ENCODE results near the gene CACNA2D1. TPM values are rescaled to one million over a fixed set of nuclear protein-coding genes. Genes with fewer than 3 reads are reported as not detected.

CACNA2D1 gene
- total RNA-seq, 1 donor from 2014 or later: 1.5 TPM

DNA sequence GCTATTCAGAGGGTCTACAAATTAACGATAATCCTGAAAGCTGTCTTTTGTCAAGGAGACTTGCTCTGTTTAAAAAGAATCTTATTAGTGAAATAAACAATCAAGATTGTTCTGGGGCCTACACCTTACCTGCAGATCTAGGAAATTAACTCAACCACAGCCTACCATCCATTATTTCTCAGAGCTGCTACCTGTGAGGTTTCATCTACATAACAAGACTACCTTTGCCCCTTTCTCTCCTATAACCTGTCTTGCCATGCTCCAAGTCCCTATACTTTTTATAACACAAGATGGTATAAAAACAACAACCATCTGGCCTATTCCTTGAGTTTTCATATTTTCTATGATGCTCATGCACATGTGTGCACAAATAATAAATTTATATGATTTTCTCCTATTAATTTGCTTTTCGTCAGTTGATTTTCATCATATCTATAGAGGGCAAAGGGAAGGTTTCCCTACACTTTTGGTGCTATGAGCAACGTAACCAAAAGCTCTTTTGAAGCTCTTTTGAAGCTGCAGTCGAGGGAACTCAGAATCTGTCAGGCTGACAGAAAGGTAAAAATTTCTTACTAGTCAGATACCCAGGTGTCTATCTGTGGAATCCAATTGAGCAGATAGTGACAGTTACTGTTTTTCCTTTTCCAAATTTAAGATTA lies 138.1 kb downstream of the CACNA2D1 start:
- Histone ChIP-seq H3K4me3 (no peak overlapping the region), H3K27ac (no peak overlapping the region), H3K4me1 (no peaks in the 10 kb centered on the region), H4K20me1 (ENCODE audit: low read depth) (no peaks in the 10 kb centered on the region), H3K4me2 (no peak overlapping the region), H3K79me2 (ENCODE audit: low read depth) (no peaks in the 10 kb centered on the region), H3K36me3 (no peaks in the 10 kb centered on the region), H3K9me3 (ENCODE audit: low read depth) (no peaks in the 10 kb centered on the region), H2AFZ (replicated peaks) (no peak overlapping the region), H3F3A (ENCODE audit: low read depth) (no peaks in the 10 kb centered on the region), H3K9ac (no peak overlapping the region), H3K27me3 (no peaks in the 10 kb centered on the region)
- Mint-ChIP-seq H3K4me1 (no peaks in the 10 kb centered on the region), H3K4me3 (no peak overlapping the region), H3K36me3 (peaks cover 12% of the 10 kb centered on the region), H3K9me3 (peaks cover 10% of the 10 kb centered on the region), H3K27ac (no peak overlapping the region), H3K27me3 (ENCODE audit: insufficient read depth, low read depth) (no peaks in the 10 kb centered on the region)
- no peak for DNase-seq (ENCODE audit: low spot score)
- TF ChIP-seq EZH2 (IDR thresholded peaks at IDR 0.05) (no peak), EZH2phosphoT487 (IDR thresholded peaks at IDR 0.05) (no peak), CTCF (IDR thresholded peaks at IDR 0.05) (no peak)

GRCh38 chr7:82294865-82295264 lies 148.7 kb downstream of the CACNA2D1 start:
- no peak overlapping the region for H3K4me3 ChIP-seq
- no peaks in the 10 kb centered on the region for H4K20me1 ChIP-seq (ENCODE audit: low read depth)
- no peak overlapping the region for H2AFZ ChIP-seq (replicated peaks)
- H3K79me2 ChIP-seq (ENCODE audit: low read depth): no peaks in the 10 kb centered on the region
- Mint-ChIP-seq H3K27ac (no peak overlapping the region), H3K36me3 (peaks cover 9% of the 10 kb centered on the region), H3K4me1 (no peaks in the 10 kb centered on the region), H3K27me3 (ENCODE audit: insufficient read depth, low read depth) (peaks cover 2% of the 10 kb centered on the region), H3K9me3 (peaks cover 11% of the 10 kb centered on the region), H3K4me3 (no peak overlapping the region)
- no peaks in the 10 kb centered on the region for H3F3A ChIP-seq (ENCODE audit: low read depth)
- no peaks in the 10 kb centered on the region for H3K4me1 ChIP-seq
- H3K9me3 ChIP-seq (ENCODE audit: low read depth): no peaks in the 10 kb centered on the region
- DNase-seq (ENCODE audit: low spot score): no peak
- H3K27me3 ChIP-seq: no peaks in the 10 kb centered on the region
- H3K9ac ChIP-seq: no peak overlapping the region
- no peak overlapping the region for H3K4me2 ChIP-seq
- H3K27ac ChIP-seq: no peak overlapping the region
- no peak for TF ChIP-seq CTCF (IDR thresholded peaks at IDR 0.05)
- H3K36me3 ChIP-seq: no peaks in the 10 kb centered on the region

DNA sequence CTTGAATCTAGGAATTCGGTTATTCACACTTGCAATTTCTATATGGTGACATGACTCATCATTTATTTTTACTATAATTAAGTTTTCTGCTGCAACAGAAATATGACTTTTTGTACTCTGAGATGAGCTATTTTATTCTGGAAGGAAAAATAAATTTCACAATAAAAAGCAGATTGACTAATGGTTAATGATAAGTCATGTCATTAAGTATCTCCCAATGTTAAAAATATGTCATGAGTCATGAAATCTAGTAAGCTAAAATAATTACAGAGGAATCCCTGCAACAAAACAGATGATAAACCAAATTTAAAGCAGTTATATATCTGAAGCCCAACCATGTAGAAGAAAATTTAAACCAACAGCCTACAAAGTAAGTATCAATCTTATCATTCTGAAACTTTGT lies 149.2 kb downstream of the CACNA2D1 start:
- peaks cover 11% of the 10 kb centered on the region for H3K9me3 Mint-ChIP-seq
- Histone ChIP-seq H3K4me3 (no peak overlapping the region), H2AFZ (replicated peaks) (no peak overlapping the region), H3K4me1 (no peaks in the 10 kb centered on the region), H3K79me2 (ENCODE audit: low read depth) (no peaks in the 10 kb centered on the region), H3K9ac (no peak overlapping the region), H3K27me3 (no peaks in the 10 kb centered on the region), H4K20me1 (ENCODE audit: low read depth) (no peaks in the 10 kb centered on the region), H3K9me3 (ENCODE audit: low read depth) (no peaks in the 10 kb centered on the region), H3F3A (ENCODE audit: low read depth) (no peaks in the 10 kb centered on the region), H3K4me2 (no peak overlapping the region), H3K27ac (no peak overlapping the region), H3K36me3 (no peaks in the 10 kb centered on the region)
- no peak for DNase-seq (ENCODE audit: low spot score)
- H3K27me3 Mint-ChIP-seq (ENCODE audit: insufficient read depth, low read depth): peaks cover 2% of the 10 kb centered on the region
- H3K4me3 Mint-ChIP-seq: no peak overlapping the region
- peaks cover 9% of the 10 kb centered on the region for H3K36me3 Mint-ChIP-seq
- no peak for TF ChIP-seq EZH2phosphoT487 (IDR thresholded peaks at IDR 0.05)
- TF ChIP-seq EZH2 (IDR thresholded peaks at IDR 0.05): no peak
- TF ChIP-seq CTCF (IDR thresholded peaks at IDR 0.05): no peak
- no peak overlapping the region for H3K27ac Mint-ChIP-seq
- H3K4me1 Mint-ChIP-seq: peaks cover 5% of the 10 kb centered on the region

Data from neural progenitor cell (in vitro differentiated cells).